Endothelial cell of umbilical vein (primary cell): ENCODE measurements around the gene HOXA1. TPM values are rescaled to one million over a fixed set of nuclear protein-coding genes. Genes with fewer than 3 reads are reported as not detected.

Experiments
- polyA plus RNA-seq, 4 experiments: library from polyadenylated mRNA; depleted of rRNA in 3 of 4; stranded (reverse) in 3 of 4; unstranded in 1 of 4; fragments of >200 nt; gene quantifications; 2 replicates each; pipeline versions ENCODE4 v1.2.1 to v1.2.3, GENCODE V29; 2011 to 2012; ENCODE audit warnings: missing spikeins in 1 of 4
- small RNA-seq: library from RNA; depleted of rRNA; stranded (forward); fragments of <200 nt; gene quantifications from one replicate; pipeline ENCODE3, GENCODE V24; 2012; ENCODE audit warnings: low replicate concordance, low read depth; ENCODE audit not compliant: insufficient read depth, insufficient read length
- total RNA-seq: library from RNA; stranded (reverse); gene quantifications from 2 replicates; pipeline ENCODE4 v1.2.3, GENCODE V29; 2021

HOXA1 gene
- total and polyA plus RNA-seq, 2 donors (not counting 3 experiments of a cell fraction or from before 2014, with no cell fraction given) = 1.2 to 2.4 TPM

Small RNA genes lying within 50 kb of the gene (small RNA-seq; reads per million reads assigned to genes)
- not detected for gene RF01977

Other genes with a start within 250 kb of the HOXA1 start
- 27.6 and 30.5 TPM in 2 replicates for gene SKAP2, start 231.4 kb downstream of the HOXA1 start, total RNA-seq
- gene SKAP2, start 231.4 kb downstream of the HOXA1 start, polyA plus RNA-seq = 2.8 and 4.0 TPM in 2 replicates
- 2.2 and 2.3 TPM in 2 replicates for gene HOXA2, start 6.7 kb upstream of the HOXA1 start, total RNA-seq
- gene HOXA2, start 6.7 kb upstream of the HOXA1 start, polyA plus RNA-seq = 1.6 and 1.9 TPM in 2 replicates
- 7.5 and 8.1 TPM in 2 replicates for gene HOXA4, start 34.8 kb upstream of the HOXA1 start, total RNA-seq
- 4.9 and 5.8 TPM in 2 replicates for gene HOXA4, start 34.8 kb upstream of the HOXA1 start, polyA plus RNA-seq
- 18.8 and 21.4 TPM in 2 replicates for gene HOXA5, start 47.7 kb upstream of the HOXA1 start, total RNA-seq
- 18.6 and 22.1 TPM in 2 replicates for gene HOXA5, start 47.7 kb upstream of the HOXA1 start, polyA plus RNA-seq
- gene HOXA6, start 51.8 kb upstream of the HOXA1 start, total RNA-seq = 17.9 and 20.7 TPM in 2 replicates
- gene HOXA6, start 51.8 kb upstream of the HOXA1 start, polyA plus RNA-seq = 7.8 and 10.0 TPM in 2 replicates
- 12.0 and 14.0 TPM in 2 replicates for gene HOXA3, start 56.6 kb upstream of the HOXA1 start, total RNA-seq
- gene HOXA3, start 56.6 kb upstream of the HOXA1 start, polyA plus RNA-seq = 4.2 and 4.7 TPM in 2 replicates
- gene HOXA7, start 60.7 kb upstream of the HOXA1 start, total RNA-seq = 15.6 and 18.5 TPM in 2 replicates
- gene HOXA7, start 60.7 kb upstream of the HOXA1 start, polyA plus RNA-seq = 16.9 and 18.1 TPM in 2 replicates
- gene HOXA9, start 69.5 kb upstream of the HOXA1 start, total RNA-seq = 61.6 and 62.9 TPM in 2 replicates
- 47.2 and 84.1 TPM in 2 replicates for gene HOXA9, start 69.5 kb upstream of the HOXA1 start, polyA plus RNA-seq
- 24.4 and 27.6 TPM in 2 replicates for gene HOXA10, start 78.3 kb upstream of the HOXA1 start, total RNA-seq
- 23.7 and 30.3 TPM in 2 replicates for gene HOXA10, start 78.3 kb upstream of the HOXA1 start, polyA plus RNA-seq
- 15.2 and 16.7 TPM in 2 replicates for gene HOXA11, start 89.2 kb upstream of the HOXA1 start, total RNA-seq
- 10.4 and 10.8 TPM in 2 replicates for gene HOXA11, start 89.2 kb upstream of the HOXA1 start, polyA plus RNA-seq
- 0.09 and 0.22 TPM in 2 replicates for gene HOXA13, start 104.1 kb upstream of the HOXA1 start, total RNA-seq
- gene HOXA13, start 104.1 kb upstream of the HOXA1 start, polyA plus RNA-seq = 0.02 TPM in 1 of 2 replicates, not detected in the other
- gene EVX1, start 146.8 kb upstream of the HOXA1 start, total RNA-seq = not detected in 2 replicates
- gene EVX1, start 146.8 kb upstream of the HOXA1 start, polyA plus RNA-seq = not detected in 2 replicates